H1 (cell line): Measurements from ENCODE around the gene RNF38. TPM values are rescaled to one million over a fixed set of nuclear protein-coding genes. Genes with fewer than 3 reads are reported as not detected.

Source experiments
- CTCF ChIA-PET: fragments of 300-600 bp; sonication (Branson Sonifier 250); formaldehyde crosslinking; loops from one replicate; lab custom pipeline; 2021; ENCODE audit not compliant: partially characterized antibody; lab: Charles Lee
- POLR2A ChIA-PET: fragments of 300-600 bp; sonication (Branson Sonifier 250); formaldehyde crosslinking; loops from one replicate; lab custom pipeline; 2021; ENCODE audit warnings: inconsistent platforms; ENCODE audit not compliant: partially characterized antibody; lab: Charles Lee
- DNase-seq, 2 experiments: peaks; one replicate each; pipeline versions ENCODE4 v3.0.0 to v3.0.0-alpha.2; 2010 to 2022; ENCODE audit warnings: low spot score in 2 of 2, low read depth in 1 of 2, mixed read lengths in 1 of 2
- FAIRE-seq: peaks from 2 replicates; lab custom pipeline; 2011; peaks lifted over from hg19 to GRCh38; lab: Jason Lieb, UNC
- H2AFZ ChIP-seq: 2 replicates; pipeline ENCODE4 v1.8.1; 2012; ENCODE audit warnings: low read length, inconsistent platforms
- H2AK5ac ChIP-seq: 2 replicates; pipeline ENCODE4 v1.6.1; 2013; ENCODE audit warnings: low read depth, low read length
- H2BK120ac ChIP-seq: replicated peaks from 2 replicates; pipeline ENCODE3; 2013; ENCODE audit warnings: low read depth, low read length, inconsistent platforms
- H2BK12ac ChIP-seq: 2 replicates; pipeline ENCODE4 v1.6.1; 2013; ENCODE audit warnings: low read depth, low read length
- H2BK15ac ChIP-seq: 2 replicates; pipeline ENCODE4 v1.6.1; 2013; ENCODE audit warnings: low read length
- H2BK20ac ChIP-seq: 2 replicates; pipeline ENCODE4 v1.6.1; 2013; ENCODE audit warnings: low read length
- H2BK5ac ChIP-seq: 2 replicates; pipeline ENCODE4 v1.6.1; 2013; ENCODE audit warnings: low read depth, low read length
- H3K14ac ChIP-seq: 2 replicates; pipeline ENCODE4 v1.6.1; 2013; ENCODE audit warnings: inconsistent platforms; ENCODE audit not compliant: insufficient read length
- H3K18ac ChIP-seq: 2 replicates; pipeline ENCODE4 v1.6.1; 2013; ENCODE audit warnings: low read length; ENCODE audit errors: extremely low read depth
- H3K23ac ChIP-seq: 2 replicates; pipeline ENCODE4 v1.6.1; 2013; ENCODE audit warnings: inconsistent platforms; ENCODE audit not compliant: insufficient read length
- H3K23me2 ChIP-seq: 2 replicates; pipeline ENCODE4 v1.6.1; 2013; ENCODE audit warnings: low read depth, low read length
- H3K27ac ChIP-seq: 2 replicates; pipeline ENCODE4 v1.6.1; 2011; ENCODE audit warnings: low read depth, low read length, inconsistent platforms
- H3K27me3 ChIP-seq, 4 experiments: replicated peaks in 1 of 4; 1 replicate in 1 of 4; 2 replicates in 3 of 4; pipeline versions ENCODE4 v1.6.1 to v1.8.1; 2011 to 2013; ENCODE audit warnings: low read length in 3 of 4, mild to moderate bottlenecking in 3 of 4, inconsistent platforms in 2 of 4, mixed read lengths in 2 of 4, moderate library complexity in 1 of 4; ENCODE audit not compliant: control insufficient read depth in 3 of 4, insufficient read depth in 3 of 4; ENCODE audit errors: extremely low read depth in 1 of 4
- H3K36me3 ChIP-seq, 4 experiments: 2 replicates each; pipeline versions ENCODE4 v1.6.1 to v1.8.1; 2011 to 2013; ENCODE audit warnings: mild to moderate bottlenecking in 4 of 4, low read length in 3 of 4, moderate library complexity in 2 of 4, control low read depth in 1 of 4, inconsistent platforms in 1 of 4; ENCODE audit not compliant: insufficient read depth in 4 of 4, control insufficient read depth in 2 of 4
- H3K4ac ChIP-seq: replicated peaks from 2 replicates; pipeline ENCODE3; 2013; ENCODE audit warnings: low read length, low read depth, mixed read lengths, inconsistent platforms; ENCODE audit not compliant: insufficient read length
- H3K4me1 ChIP-seq, 4 experiments: replicated peaks in 1 of 4; 1 replicate in 1 of 4; 2 replicates in 3 of 4; pipeline versions ENCODE4 v1.6.1 to v1.8.1; 2011 to 2013; ENCODE audit warnings: low read length in 3 of 4, inconsistent platforms in 2 of 4, mixed read lengths in 1 of 4; ENCODE audit not compliant: insufficient read depth in 4 of 4, control insufficient read depth in 3 of 4
- H3K4me2 ChIP-seq, 2 experiments: 2 replicates each; pipeline versions ENCODE4 v1.6.1 to v1.8.1; 2011 to 2013; ENCODE audit warnings: low read depth in 2 of 2, low read length in 2 of 2, control low read depth in 1 of 2, inconsistent platforms in 1 of 2, mild to moderate bottlenecking in 1 of 2; ENCODE audit not compliant: insufficient read depth in 1 of 2
- H3K4me3 ChIP-seq, 4 experiments: fragments of 200-600, 300-600 bp in 1 of 4; sonication (generic), shearing (Covaris generic), sonication (Bioruptor Twin) in 1 of 4; 2 replicates each; pipeline versions ENCODE4 v1.5.1 to v1.8.1; 2011 to 2016; ENCODE audit warnings: low read length in 4 of 4, low read depth in 3 of 4, control low read depth in 2 of 4, inconsistent platforms in 2 of 4, mild to moderate bottlenecking in 2 of 4, mixed read lengths in 1 of 4, moderate library complexity in 1 of 4; ENCODE audit not compliant: insufficient read depth in 2 of 4; ENCODE audit errors: extremely low read depth in 1 of 4
- H3K56ac ChIP-seq: replicated peaks from 2 replicates; pipeline ENCODE3; 2013; ENCODE audit warnings: low read depth, mild to moderate bottlenecking, mixed read lengths, low read length, inconsistent platforms; ENCODE audit not compliant: insufficient read length
- H3K79me1 ChIP-seq: 2 replicates; pipeline ENCODE4 v1.6.1; 2013; ENCODE audit warnings: low read depth, low read length, control low read depth
- H3K79me2 ChIP-seq, 2 experiments: 2 replicates each; pipeline versions ENCODE4 v1.6.1 to v1.8.1; 2012 to 2013; ENCODE audit warnings: low read length in 2 of 2, mild to moderate bottlenecking in 2 of 2, inconsistent platforms in 1 of 2; ENCODE audit not compliant: insufficient read depth in 2 of 2, control insufficient read depth in 1 of 2
- H3K9ac ChIP-seq, 4 experiments: replicated peaks in 1 of 4; 1 replicate in 1 of 4; 2 replicates in 3 of 4; pipeline versions ENCODE4 v1.6.1 to v1.8.1; 2011 to 2013; ENCODE audit warnings: low read depth in 3 of 4, low read length in 3 of 4, control low read depth in 2 of 4, mild to moderate bottlenecking in 2 of 4, moderate library complexity in 2 of 4, inconsistent platforms in 1 of 4; ENCODE audit errors: extremely low read depth in 1 of 4
- H3K9me3 ChIP-seq, 2 experiments: 2 replicates each; pipeline versions ENCODE4 v1.6.1 to v1.8.1; 2012 to 2013; ENCODE audit warnings: mild to moderate bottlenecking in 2 of 2, moderate library complexity in 2 of 2, control low read depth in 1 of 2, inconsistent platforms in 1 of 2, low read depth in 1 of 2, low read length in 1 of 2, mixed read lengths in 1 of 2; ENCODE audit not compliant: insufficient read depth in 2 of 2
- H4K20me1 ChIP-seq, 2 experiments: replicated peaks in 1 of 2; 2 replicates each; pipeline versions ENCODE3 to v1.8.1; 2011 to 2013; ENCODE audit warnings: inconsistent platforms in 2 of 2, low read length in 2 of 2, mild to moderate bottlenecking in 1 of 2; ENCODE audit not compliant: insufficient read depth in 2 of 2, control insufficient read depth in 1 of 2
- H4K5ac ChIP-seq: 2 replicates; pipeline ENCODE4 v1.6.1; 2013; ENCODE audit warnings: low read length, low read depth, mixed read lengths, inconsistent platforms; ENCODE audit not compliant: insufficient read length
- H4K8ac ChIP-seq: 2 replicates; pipeline ENCODE4 v1.8.0; 2013; ENCODE audit warnings: mild to moderate bottlenecking, moderate library complexity, low read length, inconsistent platforms; ENCODE audit not compliant: insufficient read depth; ENCODE audit errors: extremely low read depth
- H4K91ac ChIP-seq: replicated peaks from 2 replicates; pipeline ENCODE3; 2013; ENCODE audit warnings: low read length, mixed read lengths, inconsistent platforms; ENCODE audit not compliant: insufficient read length
- BACH1 ChIP-seq: IDR thresholded peaks from 2 replicates; pipeline ENCODE4 v1.6.1; 2012; ENCODE audit warnings: low read length, improper control_type of control experiment
- CREB1 ChIP-seq: IDR thresholded peaks from 2 replicates; pipeline ENCODE4 v1.6.1; 2012; ENCODE audit warnings: inconsistent platforms
- CTBP2 ChIP-seq: IDR thresholded peaks from 2 replicates; pipeline ENCODE4 v1.7.0; 2011; ENCODE audit warnings: borderline replicate concordance, mild to moderate bottlenecking, moderate library complexity, mixed read lengths, low read length; ENCODE audit not compliant: insufficient read depth, insufficient read length
- GABPA ChIP-seq: IDR thresholded peaks from 2 replicates; pipeline ENCODE4 v1.6.1; 2011; ENCODE audit warnings: mild to moderate bottlenecking, low read length, moderate library complexity, borderline replicate concordance; ENCODE audit not compliant: insufficient read depth
- JUN ChIP-seq: IDR thresholded peaks from 2 replicates; pipeline ENCODE4 v1.6.1; 2011; ENCODE audit warnings: low read depth, mild to moderate bottlenecking, improper control_type of control experiment, low read length
- NANOG ChIP-seq: IDR thresholded peaks from 2 replicates; pipeline ENCODE4 v1.6.1; 2011; ENCODE audit warnings: low read length, low read depth, mild to moderate bottlenecking, inconsistent platforms; ENCODE audit not compliant: insufficient read depth, poor library complexity, severe bottlenecking
- NRF1 ChIP-seq: IDR thresholded peaks from 2 replicates; pipeline ENCODE4 v1.6.1; 2011; ENCODE audit warnings: mild to moderate bottlenecking, low read depth, low read length, improper control_type of control experiment
- POLR2A ChIP-seq, 2 experiments: IDR thresholded peaks; 1 replicate in 1 of 2; 2 replicates in 1 of 2; pipeline ENCODE4 v1.6.1; 2011; ENCODE audit warnings: low read depth in 2 of 2, low read length in 2 of 2, mild to moderate bottlenecking in 2 of 2; ENCODE audit errors: control extremely low read depth in 1 of 2
- RBBP5 ChIP-seq: IDR thresholded peaks from 2 replicates; pipeline ENCODE4 v1.7.1; 2012; ENCODE audit warnings: low read depth, mild to moderate bottlenecking, inconsistent platforms, low read length, moderate library complexity, borderline replicate concordance
- SP1 ChIP-seq: IDR thresholded peaks from 2 replicates; pipeline ENCODE4 v1.6.1; 2011; ENCODE audit warnings: low read depth, low read length
- YY1 ChIP-seq: IDR thresholded peaks from 2 replicates; pipeline ENCODE4 v1.6.1; 2011; ENCODE audit warnings: low read depth, mild to moderate bottlenecking, low read length
- WGBS, 2 experiments: shearing (Covaris generic) in 1 of 2; methylation state at CpG; one replicate each; pipeline versions ENCODE4 v1.1.6 to v1.1.7; 2013 to 2015; ENCODE audit warnings: low lambda C conversion rate in 2 of 2, mixed read lengths in 2 of 2, inconsistent platforms in 1 of 2, low coverage in 1 of 2, missing lambda C conversion rate in 1 of 2; ENCODE audit not compliant: insufficient replicate concordance in 2 of 2, insufficient coverage in 1 of 2, insufficient read length in 1 of 2; ENCODE audit errors: extremely low coverage in 1 of 2, missing lambda C conversion rate in 1 of 2; 5-methylcytosine and 5-hydroxymethylcytosine counted together
- polyA plus RNA-seq, 7 experiments: library from polyadenylated mRNA; depleted of rRNA in 3 of 7; stranded (reverse) in 5 of 7; unstranded in 2 of 7; fragments of >200 nt in 5 of 7; fragments of 200-250 nt in 2 of 7; gene quantifications; 1 replicate in 5 of 7; 2 replicates in 1 of 7; 4 replicates in 1 of 7; pipeline versions ENCODE4 v1.2.1 to v1.2.3, GENCODE V29; 2011 to 2013; ENCODE audit warnings: missing spikeins in 2 of 7, mixed read lengths in 2 of 7
- total RNA-seq: library from RNA; stranded (reverse); fragmentation: NEBNext Ultra II Directional; extraction: Animal tissue kit (Norgen Biotek cat#: 25700); gene quantifications from 2 replicates; pipeline ENCODE4 v1.2.1, GENCODE V29; 2021

Gene RNF38
- total and polyA plus RNA-seq, 2 of the 8 experiments (the other 6 are each of a cell fraction or from before 2014, with no cell fraction given): 54.9 to 60.9 TPM

DNA sequence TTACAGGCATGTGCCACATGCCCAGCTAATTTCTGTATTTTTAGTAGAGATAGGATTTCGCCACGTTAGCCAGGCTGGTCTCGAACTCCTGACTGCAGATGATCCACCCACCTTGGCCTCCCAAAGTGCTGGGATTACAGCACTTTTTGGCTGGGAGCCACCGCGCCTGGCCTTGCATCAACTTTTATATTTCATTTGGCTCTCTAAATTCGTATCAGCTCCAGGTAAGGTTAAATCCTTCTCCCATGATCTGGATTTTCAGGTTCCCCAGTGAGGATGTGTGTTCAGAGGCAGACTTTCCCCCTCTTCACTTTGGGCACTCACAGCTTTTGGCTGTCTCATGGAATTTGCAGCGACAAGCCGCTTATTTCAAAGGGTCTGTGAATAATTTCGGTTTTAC, 16.8 kb upstream of the RNF38 start:
- no peak overlapping the region for H3K4ac ChIP-seq

More for the DNA sequence above, 16.8 kb upstream of the RNF38 start:
- WGBS, 2 experiments: 92% methylated on average over 9 of the region's 9 CpGs; no CpG with 5 or more reads in 1 of the 2 experiments
- Histone ChIP-seq H4K20me1 (peaks cover 4% of the 10 kb centered on the region in 2 experiments), H3K4me2 (peak overlapping the region in 1 of 2 experiments; percentile 60; a peak in 2 of 4 replicates), H3K56ac (no peak overlapping the region), H2AFZ (no peak overlapping the region), H3K4me1 (peaks cover 0 to 9% (median 4%) of the 10 kb centered on the region in 4 experiments; a peak in 3 of 7 replicates), H3K27ac (no peak overlapping the region), H3K27me3 (no peaks in the 10 kb centered on the region), H3K23me2 (no peaks in the 10 kb centered on the region), H4K5ac (no peak overlapping the region), H2BK5ac (no peak overlapping the region), H3K79me1 (peaks cover 9% of the 10 kb centered on the region; the same call in 1 of the 2 replicates), H3K4me3 (no peak overlapping the region), H3K9me3 (no peaks in the 10 kb centered on the region), H2BK20ac (no peak overlapping the region), H3K18ac (no peak overlapping the region), H3K36me3 (peaks cover 0 to 10% (median 2%) of the 10 kb centered on the region in 4 experiments; a peak in 4 of 8 replicates), H4K8ac (no peak overlapping the region), H3K23ac (no peak overlapping the region), H4K91ac (no peak overlapping the region), H2BK12ac (no peak overlapping the region; the same call in 1 of the 2 replicates), H2BK120ac (no peak overlapping the region), H3K9ac (no peak overlapping the region), H3K79me2 (peaks cover 6 to 53% of the 10 kb centered on the region in 2 experiments; a peak in 3 of 4 replicates), H3K14ac (no peak overlapping the region), H2AK5ac (no peak overlapping the region), H2BK15ac (no peak overlapping the region)
- ChIA-PET CTCF (interaction anchor here (1.6 to 8.8 kb wide), 7 partner anchors 9 to 138 kb away, joined by 4 to 68 read pairs (median 6); no protein-coding TSS in a partner anchor), POLR2A (interaction anchor here (0.6 to 1.1 kb wide), 2 partner anchors 29 to 353 kb away, joined by 3 read pairs; no protein-coding TSS in a partner anchor)
- FAIRE-seq: no peak
- DNase-seq: no peak
- no peak for TF ChIP-seq YY1
- no peak for TF ChIP-seq CREB1
- no peak for TF ChIP-seq POLR2A (IDR thresholded peaks at IDR 0.05; ENCODE audit: control extremely low read depth in 1 of 2, low read depth in 2 of 2, low read length in 2 of 2)
- no peak for TF ChIP-seq JUN
- no peak for TF ChIP-seq NRF1
- no peak for TF ChIP-seq SP1
- no peak for TF ChIP-seq RBBP5
- TF ChIP-seq NANOG: no peak
- no peak for TF ChIP-seq GABPA
- TF ChIP-seq BACH1: no peak
- TF ChIP-seq CTBP2: no peak
